H9 (cell line): Measurements from ENCODE around the gene STON2. TPM values are rescaled to one million over a fixed set of nuclear protein-coding genes. Genes with fewer than 3 reads are reported as not detected.

Source experiments
- DNase-seq: peaks from one replicate; pipeline ENCODE4 v3.0.0-alpha.2; 2017
- H2AFZ ChIP-seq: one replicate; pipeline ENCODE4 v1.6.1; 2013; ENCODE audit warnings: mild to moderate bottlenecking, low read length, control low read depth, moderate library complexity
- H2AK5ac ChIP-seq: 2 replicates; pipeline ENCODE4 v1.6.1; 2013; ENCODE audit warnings: low read length, control low read depth, mixed read lengths; ENCODE audit not compliant: insufficient read length
- H2BK120ac ChIP-seq: one replicate; pipeline ENCODE4 v1.6.1; 2013; ENCODE audit warnings: low read depth, mild to moderate bottlenecking, low read length, control low read depth, inconsistent platforms; ENCODE audit not compliant: poor library complexity, severe bottlenecking
- H2BK12ac ChIP-seq: 2 replicates; pipeline ENCODE4 v1.6.1; 2013; ENCODE audit warnings: low read length, control low read depth, mixed read lengths, low read depth; ENCODE audit not compliant: insufficient read length
- H2BK15ac ChIP-seq: 2 replicates; pipeline ENCODE4 v1.6.1; 2013; ENCODE audit warnings: low read depth, low read length, control low read depth
- H2BK20ac ChIP-seq: one replicate; pipeline ENCODE4 v1.6.1; 2013; ENCODE audit warnings: low read depth, mild to moderate bottlenecking, low read length, control low read depth, inconsistent platforms; ENCODE audit not compliant: poor library complexity, severe bottlenecking
- H2BK5ac ChIP-seq: 2 replicates; pipeline ENCODE4 v1.6.1; 2013; ENCODE audit warnings: low read length, control low read depth, mixed read lengths; ENCODE audit not compliant: insufficient read length
- H3K14ac ChIP-seq: 2 replicates; pipeline ENCODE4 v1.6.1; 2013; ENCODE audit warnings: low read length, control low read depth; ENCODE audit not compliant: insufficient read depth
- H3K18ac ChIP-seq: 2 replicates; pipeline ENCODE4 v1.6.1; 2013; ENCODE audit warnings: low read depth, mild to moderate bottlenecking, mixed read lengths, low read length, control low read depth; ENCODE audit not compliant: insufficient read length
- H3K23ac ChIP-seq: 2 replicates; pipeline ENCODE4 v1.6.1; 2013; ENCODE audit warnings: low read length, control low read depth, mixed read lengths, low read depth; ENCODE audit not compliant: insufficient read length
- H3K23me2 ChIP-seq: 2 replicates; pipeline ENCODE4 v1.6.1; 2013; ENCODE audit warnings: low read depth, mild to moderate bottlenecking, mixed read lengths, low read length, control low read depth; ENCODE audit not compliant: insufficient read length, poor library complexity, severe bottlenecking
- H3K27ac ChIP-seq: 2 replicates; pipeline ENCODE4 v1.5.1; 2013; ENCODE audit warnings: low read length, control low read depth, mixed read lengths, low read depth; ENCODE audit not compliant: insufficient read length
- H3K27me3 ChIP-seq: 2 replicates; pipeline ENCODE4 v1.6.1; 2013; ENCODE audit warnings: low read length, control low read depth, inconsistent platforms; ENCODE audit not compliant: insufficient read depth
- H3K4ac ChIP-seq: 2 replicates; pipeline ENCODE4 v1.6.1; 2013; ENCODE audit warnings: low read depth, mild to moderate bottlenecking, control low read depth, inconsistent platforms, low read length, moderate library complexity
- H3K4me1 ChIP-seq: 2 replicates; pipeline ENCODE4 v1.6.1; 2013; ENCODE audit warnings: low read length, control low read depth, inconsistent platforms; ENCODE audit not compliant: insufficient read depth
- H3K4me2 ChIP-seq: 2 replicates; pipeline ENCODE4 v1.6.1; 2013; ENCODE audit warnings: low read length, control low read depth, mixed read lengths; ENCODE audit not compliant: insufficient read length, insufficient read depth
- H3K56ac ChIP-seq: 2 replicates; pipeline ENCODE4 v1.6.1; 2013; ENCODE audit warnings: low read depth, mild to moderate bottlenecking, mixed read lengths, low read length, control low read depth; ENCODE audit not compliant: insufficient read length
- H3K79me1 ChIP-seq: 2 replicates; pipeline ENCODE4 v1.6.1; 2013; ENCODE audit warnings: low read depth, mild to moderate bottlenecking, moderate library complexity, low read length, control low read depth, inconsistent platforms; ENCODE audit not compliant: insufficient read depth, poor library complexity, severe bottlenecking
- H3K79me2 ChIP-seq: 2 replicates; pipeline ENCODE4 v1.6.1; 2013; ENCODE audit warnings: low read length, control low read depth, inconsistent platforms; ENCODE audit not compliant: insufficient read depth
- H3K9ac ChIP-seq: 2 replicates; pipeline ENCODE4 v1.6.1; 2013; ENCODE audit warnings: low read length, control low read depth, mixed read lengths; ENCODE audit not compliant: insufficient read length; ENCODE audit errors: extremely low read depth
- H3K9me3 ChIP-seq: one replicate; pipeline ENCODE4 v1.6.1; 2013; ENCODE audit warnings: low read depth, low read length, inconsistent platforms; ENCODE audit not compliant: control insufficient read depth
- H3T11ph ChIP-seq: one replicate; pipeline ENCODE4 v1.6.1; 2013; ENCODE audit warnings: mild to moderate bottlenecking, low read length, control low read depth, inconsistent platforms
- H4K20me1 ChIP-seq: one replicate; pipeline ENCODE4 v1.6.1; 2013; ENCODE audit not compliant: control insufficient read depth, insufficient read length, insufficient read depth
- H4K5ac ChIP-seq: 2 replicates; pipeline ENCODE4 v1.6.1; 2013; ENCODE audit warnings: low read depth, mild to moderate bottlenecking, mixed read lengths, low read length, control low read depth; ENCODE audit not compliant: insufficient read length
- H4K8ac ChIP-seq: replicated peaks from 2 replicates; pipeline ENCODE4 v1.6.1; 2013; ENCODE audit warnings: low read length, control low read depth, mixed read lengths, low read depth; ENCODE audit not compliant: insufficient read length
- H4K91ac ChIP-seq: 2 replicates; pipeline ENCODE4 v1.6.1; 2013; ENCODE audit warnings: low read depth, mild to moderate bottlenecking, moderate library complexity, mixed read lengths, low read length, control low read depth; ENCODE audit not compliant: insufficient read length
- H3K27ac Mint-ChIP-seq, 3 experiments: 2 replicates in 2 of 3; 3 replicates in 1 of 3; pipeline ENCODE4 v1.8.0; 2020 to 2021; ENCODE audit warnings: mixed read lengths in 3 of 3, mild to moderate bottlenecking in 1 of 3, moderate library complexity in 1 of 3
- H3K27me3 Mint-ChIP-seq: 2 replicates; pipeline ENCODE4 v1.8.0; 2021; ENCODE audit warnings: low read depth, mild to moderate bottlenecking, moderate library complexity, mixed read lengths
- H3K36me3 Mint-ChIP-seq, 3 experiments: 2 replicates in 2 of 3; 3 replicates in 1 of 3; pipeline ENCODE4 v1.8.0; 2020 to 2021; ENCODE audit warnings: low read depth in 3 of 3, mixed read lengths in 3 of 3; ENCODE audit not compliant: insufficient read depth in 1 of 3
- H3K4me1 Mint-ChIP-seq, 2 experiments: 2 replicates each; pipeline ENCODE4 v1.8.0; 2020; ENCODE audit warnings: mixed read lengths in 2 of 2
- H3K4me3 Mint-ChIP-seq, 2 experiments: 2 replicates in 1 of 2; 3 replicates in 1 of 2; pipeline ENCODE4 v1.8.0; 2020 to 2021; ENCODE audit warnings: mild to moderate bottlenecking in 2 of 2, mixed read lengths in 2 of 2, moderate library complexity in 1 of 2
- H3K9me3 Mint-ChIP-seq, 2 experiments: 2 replicates in 1 of 2; 3 replicates in 1 of 2; pipeline ENCODE4 v1.8.0; 2020; ENCODE audit warnings: mild to moderate bottlenecking in 2 of 2, mixed read lengths in 2 of 2, moderate library complexity in 1 of 2
- CTCF ChIP-seq: fragments of 200-600 bp; sonication (generic); conservative IDR thresholded peaks from 3 replicates; pipeline ENCODE4 v1.8.0; 2021; ENCODE audit warnings: antibody characterized with exemption, mild to moderate bottlenecking
- WGBS: extraction: QIAGEN DNeasy Blood & Tissue Kit; methylation state at CpG from one replicate; pipeline ENCODE4 v1.1.7; 2013; ENCODE audit warnings: missing lambda C conversion rate, low lambda C conversion rate, mixed read lengths; ENCODE audit not compliant: insufficient read length; ENCODE audit errors: extremely low coverage; 5-methylcytosine and 5-hydroxymethylcytosine counted together
- total RNA-seq: library from RNA; stranded (reverse); gene quantifications from 2 replicates; pipeline ENCODE4 v1.2.1, GENCODE V29; 2021

STON2 gene
- total RNA-seq, 1 experiment from 2014 or later: 62.9 TPM

- no peak overlapping the region for H3K27ac Mint-ChIP-seq
- H2AK5ac ChIP-seq: no peak overlapping the region
- H3K9me3 Mint-ChIP-seq: peaks cover 7 to 11% of the 10 kb centered on the region in 2 experiments; a peak in 4 of 5 replicates
- no peak overlapping the region for H2AFZ ChIP-seq
- TF ChIP-seq CTCF: no peak
- no peaks in the 10 kb centered on the region for H3K23me2 ChIP-seq
- H3K18ac ChIP-seq: no peak overlapping the region
- H3K4me2 ChIP-seq: no peak overlapping the region
- no peak overlapping the region for H4K8ac ChIP-seq
- H2BK120ac ChIP-seq: no peak overlapping the region
- no peaks in the 10 kb centered on the region for H3K9me3 ChIP-seq
- H3K79me1 ChIP-seq: no peaks in the 10 kb centered on the region
- no peak overlapping the region for H4K91ac ChIP-seq
- H3K27me3 Mint-ChIP-seq: no peaks in the 10 kb centered on the region; the same call in 1 of the 2 replicates
- no peak overlapping the region for H2BK20ac ChIP-seq
- H3K4me1 ChIP-seq: peaks cover 4% of the 10 kb centered on the region; the same call in 1 of the 2 replicates
- DNase-seq: no peak
- no peak overlapping the region for H3K4me3 Mint-ChIP-seq
- H2BK15ac ChIP-seq: no peak overlapping the region
- H3K56ac ChIP-seq: no peak overlapping the region
- H3K27ac ChIP-seq: no peak overlapping the region
- no CpG with 5 or more reads among the region's 1 CpG for WGBS
- H3T11ph ChIP-seq: no peak overlapping the region
- H3K9ac ChIP-seq: no peak overlapping the region
- H3K4me1 Mint-ChIP-seq: peaks cover 12 to 16% of the 10 kb centered on the region in 2 experiments
- H3K27me3 ChIP-seq: no peaks in the 10 kb centered on the region
- H3K4ac ChIP-seq: no peak overlapping the region
- no peak overlapping the region for H2BK12ac ChIP-seq
- H3K79me2 ChIP-seq: no peaks in the 10 kb centered on the region
- H4K20me1 ChIP-seq: no peaks in the 10 kb centered on the region
- no peak overlapping the region for H3K14ac ChIP-seq
- H3K36me3 Mint-ChIP-seq: peaks cover 0 to 5% (median 2%) of the 10 kb centered on the region in 3 experiments; a peak in 2 of 7 replicates
- no peak overlapping the region for H3K23ac ChIP-seq
- H2BK5ac ChIP-seq: no peak overlapping the region
- H4K5ac ChIP-seq: no peak overlapping the region
Measured at GRCh38 chr14:81231540-81231939, 168.6 kb downstream of the STON2 start.
